22Rv1 (cell line): Measurements from ENCODE around the gene RPS29.

Experiments
- ZFX ChIP-seq: fragments of 450-650 bp; IDR thresholded peaks from 2 replicates; pipeline ENCODE4 v1.6.1; 2017; ENCODE audit warnings: antibody characterized with exemption, borderline replicate concordance
- TF ChIP-seq, protein P1 (sequence below): fragments of 450-650 bp; IDR thresholded peaks from 2 replicates; pipeline ENCODE4 v1.5.1; 2017; ENCODE audit warnings: mild to moderate bottlenecking

DNA sequence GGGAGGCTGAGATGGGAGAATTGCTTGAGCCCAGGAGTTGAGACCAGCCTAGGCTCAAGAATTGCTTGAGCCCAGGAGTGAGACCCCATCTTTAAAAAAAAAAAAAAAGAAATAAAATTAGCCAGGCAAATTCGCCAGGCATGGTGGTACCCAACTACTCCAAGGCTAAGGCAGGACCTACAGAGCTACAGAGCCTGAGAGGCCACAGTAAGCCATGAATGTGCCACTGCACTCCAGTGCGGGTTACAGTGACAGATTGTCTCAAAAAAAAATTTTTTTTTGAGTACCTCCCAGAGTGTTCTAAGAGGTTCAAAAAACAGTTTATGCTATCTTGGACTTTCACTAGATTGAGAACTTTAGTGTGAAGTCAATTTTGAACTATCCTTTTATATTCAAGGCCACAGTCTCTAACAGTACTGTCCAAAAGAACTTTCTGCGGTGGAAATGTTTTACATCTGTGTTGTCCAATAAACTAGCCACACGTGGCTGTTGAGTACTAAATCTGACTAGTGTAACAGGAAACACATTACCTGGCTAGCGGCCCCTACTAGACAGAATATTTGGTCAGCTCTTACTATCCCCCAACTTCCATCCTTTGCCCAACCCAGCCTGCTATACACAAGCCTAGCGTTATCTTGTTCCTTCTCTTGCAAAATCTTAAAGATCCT is 31.8 kb upstream of the RPS29 start:
- TF ChIP-seq, protein P1, sequence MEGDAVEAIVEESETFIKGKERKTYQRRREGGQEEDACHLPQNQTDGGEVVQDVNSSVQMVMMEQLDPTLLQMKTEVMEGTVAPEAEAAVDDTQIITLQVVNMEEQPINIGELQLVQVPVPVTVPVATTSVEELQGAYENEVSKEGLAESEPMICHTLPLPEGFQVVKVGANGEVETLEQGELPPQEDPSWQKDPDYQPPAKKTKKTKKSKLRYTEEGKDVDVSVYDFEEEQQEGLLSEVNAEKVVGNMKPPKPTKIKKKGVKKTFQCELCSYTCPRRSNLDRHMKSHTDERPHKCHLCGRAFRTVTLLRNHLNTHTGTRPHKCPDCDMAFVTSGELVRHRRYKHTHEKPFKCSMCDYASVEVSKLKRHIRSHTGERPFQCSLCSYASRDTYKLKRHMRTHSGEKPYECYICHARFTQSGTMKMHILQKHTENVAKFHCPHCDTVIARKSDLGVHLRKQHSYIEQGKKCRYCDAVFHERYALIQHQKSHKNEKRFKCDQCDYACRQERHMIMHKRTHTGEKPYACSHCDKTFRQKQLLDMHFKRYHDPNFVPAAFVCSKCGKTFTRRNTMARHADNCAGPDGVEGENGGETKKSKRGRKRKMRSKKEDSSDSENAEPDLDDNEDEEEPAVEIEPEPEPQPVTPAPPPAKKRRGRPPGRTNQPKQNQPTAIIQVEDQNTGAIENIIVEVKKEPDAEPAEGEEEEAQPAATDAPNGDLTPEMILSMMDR = no peak
- TF ChIP-seq ZFX = no peak
